ENCODE results near the gene PREB. TPM values are rescaled to one million over a fixed set of nuclear protein-coding genes. Genes with fewer than 3 reads are reported as not detected.

The PREB gene
- total RNA-seq, 2 donors from 2014 or later = 50.5 to 53.5 TPM

- no peaks in the 10 kb centered on the region for H3K9me3 ChIP-seq (ENCODE audit: control insufficient read depth, low read length)
- no peaks in the 10 kb centered on the region for H3K9me3 Mint-ChIP-seq
- TF ChIP-seq, protein P1, sequence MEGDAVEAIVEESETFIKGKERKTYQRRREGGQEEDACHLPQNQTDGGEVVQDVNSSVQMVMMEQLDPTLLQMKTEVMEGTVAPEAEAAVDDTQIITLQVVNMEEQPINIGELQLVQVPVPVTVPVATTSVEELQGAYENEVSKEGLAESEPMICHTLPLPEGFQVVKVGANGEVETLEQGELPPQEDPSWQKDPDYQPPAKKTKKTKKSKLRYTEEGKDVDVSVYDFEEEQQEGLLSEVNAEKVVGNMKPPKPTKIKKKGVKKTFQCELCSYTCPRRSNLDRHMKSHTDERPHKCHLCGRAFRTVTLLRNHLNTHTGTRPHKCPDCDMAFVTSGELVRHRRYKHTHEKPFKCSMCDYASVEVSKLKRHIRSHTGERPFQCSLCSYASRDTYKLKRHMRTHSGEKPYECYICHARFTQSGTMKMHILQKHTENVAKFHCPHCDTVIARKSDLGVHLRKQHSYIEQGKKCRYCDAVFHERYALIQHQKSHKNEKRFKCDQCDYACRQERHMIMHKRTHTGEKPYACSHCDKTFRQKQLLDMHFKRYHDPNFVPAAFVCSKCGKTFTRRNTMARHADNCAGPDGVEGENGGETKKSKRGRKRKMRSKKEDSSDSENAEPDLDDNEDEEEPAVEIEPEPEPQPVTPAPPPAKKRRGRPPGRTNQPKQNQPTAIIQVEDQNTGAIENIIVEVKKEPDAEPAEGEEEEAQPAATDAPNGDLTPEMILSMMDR (conservative IDR thresholded peaks at IDR 0.05) = no peak
- no peaks in the 10 kb centered on the region for H3K4me1 Mint-ChIP-seq
- H3K4me1 ChIP-seq (ENCODE audit: control insufficient read depth, insufficient read depth, low read length) = no peaks in the 10 kb centered on the region
- no peak within 1 kb of the TSS for H3K27ac ChIP-seq (ENCODE audit: low read depth, low read length)
- 91 to 92% methylated on average over 4 of the region's 4 CpGs for WGBS, 2 experiments (ENCODE audit: insufficient coverage in 1 of 2, insufficient read length in 1 of 2)
- no peaks in the 10 kb centered on the region for H3K36me3 ChIP-seq (ENCODE audit: control insufficient read depth, insufficient read depth, low read length)
- no peaks in the 10 kb centered on the region for H3K36me3 Mint-ChIP-seq (ENCODE audit: low read depth)
- no peak within 1 kb of the TSS for H3K9ac ChIP-seq (ENCODE audit: extremely low read depth, low read length, poor library complexity, severe bottlenecking)
- no peak within 1 kb of the TSS for H3K27ac Mint-ChIP-seq
- no peak within 1 kb of the TSS for H3K4me3 ChIP-seq (ENCODE audit: low read length)
- no peak within 1 kb of the TSS for H3K4me3 Mint-ChIP-seq
- peaks cover 6% of the 10 kb centered on the region for H3K27me3 ChIP-seq (ENCODE audit: control insufficient read depth, insufficient read depth, low read length, poor library complexity, severe bottlenecking)
- peaks cover 25% of the 10 kb centered on the region for H3K27me3 Mint-ChIP-seq (ENCODE audit: insufficient read depth)
- DNase-seq = no peak
Measured at GRCh38 chr2:27139310-27139709, 4.9 kb upstream of the PREB start, which contains the start of gene PRR30. TSS of gene PRR30 (minus strand) at chr2:27139410. CDS start at chr2:27138329, 1,081 bp downstream.

DNA sequence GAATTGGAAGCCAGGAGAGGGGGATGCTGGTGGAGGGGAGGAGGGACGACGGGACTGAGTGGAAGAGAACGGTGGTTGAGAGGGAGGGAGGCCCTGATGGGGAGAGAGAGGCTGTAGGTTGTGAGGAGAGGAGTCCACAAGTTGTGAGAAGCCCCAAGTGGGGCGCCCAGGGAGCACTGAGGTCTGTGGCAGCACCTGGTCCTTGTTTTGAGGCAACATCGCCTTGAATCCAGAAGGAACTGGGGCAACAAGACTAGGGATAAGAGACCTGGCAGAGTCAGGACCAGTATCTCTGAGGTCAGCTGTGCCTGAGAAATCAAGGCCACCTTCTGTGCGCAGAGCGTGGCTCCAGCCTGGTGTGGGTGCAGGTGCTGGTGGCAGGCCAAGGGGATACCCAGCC lies 3.7 kb upstream of the PREB start:
- no peak overlapping the region for H3K4me3 ChIP-seq (ENCODE audit: low read length)
- Mint-ChIP-seq H3K27ac (no peak overlapping the region), H3K27me3 (ENCODE audit: insufficient read depth) (peaks cover 19% of the 10 kb centered on the region), H3K9me3 (no peaks in the 10 kb centered on the region), H3K4me1 (peaks cover 7% of the 10 kb centered on the region), H3K36me3 (ENCODE audit: low read depth) (peaks cover 3% of the 10 kb centered on the region), H3K4me3 (no peak overlapping the region)
- no peak overlapping the region for H3K27ac ChIP-seq (ENCODE audit: low read depth, low read length)
- TF ChIP-seq, protein P1 (conservative IDR thresholded peaks at IDR 0.05) = no peak
- peaks cover under 1% of the 10 kb centered on the region for H3K27me3 ChIP-seq (ENCODE audit: control insufficient read depth, insufficient read depth, low read length, poor library complexity, severe bottlenecking)
- H3K36me3 ChIP-seq (ENCODE audit: control insufficient read depth, insufficient read depth, low read length) = no peaks in the 10 kb centered on the region
- no peak overlapping the region for H3K9ac ChIP-seq (ENCODE audit: extremely low read depth, low read length, poor library complexity, severe bottlenecking)
- 89 to 91% methylated on average over 6 to 7 of the region's 7 CpGs for WGBS, 2 experiments (ENCODE audit: insufficient coverage in 1 of 2, insufficient read length in 1 of 2)
- no peaks in the 10 kb centered on the region for H3K9me3 ChIP-seq (ENCODE audit: control insufficient read depth, low read length)
- no peak for DNase-seq
- no peaks in the 10 kb centered on the region for H3K4me1 ChIP-seq (ENCODE audit: control insufficient read depth, insufficient read depth, low read length)

GRCh38 chr2:27137322-27137935 lies 3.0 kb upstream of the PREB start:
- H3K4me3 Mint-ChIP-seq = no peak overlapping the region
- TF ChIP-seq, protein P1 (conservative IDR thresholded peaks at IDR 0.05) = no peak
- H3K9me3 Mint-ChIP-seq = no peaks in the 10 kb centered on the region
- no peak overlapping the region for H3K9ac ChIP-seq (ENCODE audit: extremely low read depth, low read length, poor library complexity, severe bottlenecking)
- H3K9me3 ChIP-seq (ENCODE audit: control insufficient read depth, low read length) = no peaks in the 10 kb centered on the region
- 93% methylated on average over 12 to 21 of the region's 21 CpGs for WGBS, 2 experiments (ENCODE audit: insufficient coverage in 1 of 2, insufficient read length in 1 of 2)
- H3K4me1 ChIP-seq (ENCODE audit: control insufficient read depth, insufficient read depth, low read length) = no peaks in the 10 kb centered on the region
- H3K4me1 Mint-ChIP-seq = peaks cover 10% of the 10 kb centered on the region
- H3K27ac Mint-ChIP-seq = no peak overlapping the region
- H3K27me3 Mint-ChIP-seq (ENCODE audit: insufficient read depth) = peaks cover 14% of the 10 kb centered on the region
- DNase-seq = no peak
- H3K27ac ChIP-seq (ENCODE audit: low read depth, low read length) = no peak overlapping the region
- no peaks in the 10 kb centered on the region for H3K27me3 ChIP-seq (ENCODE audit: control insufficient read depth, insufficient read depth, low read length, poor library complexity, severe bottlenecking)
- peaks cover 6% of the 10 kb centered on the region for H3K36me3 ChIP-seq (ENCODE audit: control insufficient read depth, insufficient read depth, low read length)
- H3K36me3 Mint-ChIP-seq (ENCODE audit: low read depth) = peaks cover 7% of the 10 kb centered on the region
- H3K4me3 ChIP-seq (ENCODE audit: low read length) = no peak overlapping the region
